Measurements from ENCODE around the gene CUBN. TPM values are rescaled to one million over a fixed set of nuclear protein-coding genes. Genes with fewer than 3 reads are reported as not detected.

The CUBN gene
- total and polyA plus RNA-seq, 7 donors, result 0.25 to 2.4 (median 1.1) TPM; not detected in 2

DNA sequence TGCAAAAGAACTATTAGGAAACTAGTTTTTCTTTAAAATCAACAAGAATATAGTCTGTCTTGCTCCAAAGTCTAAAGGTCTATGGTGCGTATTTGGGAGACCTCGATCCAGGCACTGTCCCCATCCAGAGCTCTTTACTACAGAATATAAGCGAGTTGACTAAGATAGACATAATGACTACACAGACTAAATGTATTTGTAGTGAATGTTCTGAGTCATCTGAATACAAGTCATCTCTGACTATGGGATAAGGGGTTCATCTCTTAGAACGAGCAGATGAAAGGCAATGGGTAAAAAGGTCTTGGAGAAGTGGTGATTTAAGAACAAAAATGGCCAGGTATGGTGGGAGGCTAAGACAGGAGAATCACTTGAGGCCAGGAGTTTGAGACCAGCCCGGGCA is 176.3 kb downstream of the CUBN start:
- H3K36me3 ChIP-seq, result no peaks in the 10 kb centered on the region
- H3K4me3 ChIP-seq, result no peak overlapping the region
- TF ChIP-seq POLR2A (IDR thresholded peaks at IDR 0.05), result no peak
- no peak for TF ChIP-seq EP300 (IDR thresholded peaks at IDR 0.05)
- TF ChIP-seq POLR2AphosphoS5 (IDR thresholded peaks at IDR 0.05), result no peak
- TF ChIP-seq, protein P1, sequence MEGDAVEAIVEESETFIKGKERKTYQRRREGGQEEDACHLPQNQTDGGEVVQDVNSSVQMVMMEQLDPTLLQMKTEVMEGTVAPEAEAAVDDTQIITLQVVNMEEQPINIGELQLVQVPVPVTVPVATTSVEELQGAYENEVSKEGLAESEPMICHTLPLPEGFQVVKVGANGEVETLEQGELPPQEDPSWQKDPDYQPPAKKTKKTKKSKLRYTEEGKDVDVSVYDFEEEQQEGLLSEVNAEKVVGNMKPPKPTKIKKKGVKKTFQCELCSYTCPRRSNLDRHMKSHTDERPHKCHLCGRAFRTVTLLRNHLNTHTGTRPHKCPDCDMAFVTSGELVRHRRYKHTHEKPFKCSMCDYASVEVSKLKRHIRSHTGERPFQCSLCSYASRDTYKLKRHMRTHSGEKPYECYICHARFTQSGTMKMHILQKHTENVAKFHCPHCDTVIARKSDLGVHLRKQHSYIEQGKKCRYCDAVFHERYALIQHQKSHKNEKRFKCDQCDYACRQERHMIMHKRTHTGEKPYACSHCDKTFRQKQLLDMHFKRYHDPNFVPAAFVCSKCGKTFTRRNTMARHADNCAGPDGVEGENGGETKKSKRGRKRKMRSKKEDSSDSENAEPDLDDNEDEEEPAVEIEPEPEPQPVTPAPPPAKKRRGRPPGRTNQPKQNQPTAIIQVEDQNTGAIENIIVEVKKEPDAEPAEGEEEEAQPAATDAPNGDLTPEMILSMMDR (IDR thresholded peaks at IDR 0.05), result no peak
- WGBS, 2 donors, result 92 to 93% methylated on average over 5 of the region's 5 CpGs
- H3K4me1 ChIP-seq, result peaks cover 0 to 7% (median 0%) of the 10 kb centered on the region in 4 donors
- intact Hi-C loops (cut with DNase I), result no loop called here
- no peaks in the 10 kb centered on the region for H3K27me3 ChIP-seq
- no peaks in the 10 kb centered on the region for H3K9me3 ChIP-seq
- DNase-seq, result no peak
- peak overlapping the region in 1 of 4 donors; percentile 10 for H3K27ac ChIP-seq

DNA sequence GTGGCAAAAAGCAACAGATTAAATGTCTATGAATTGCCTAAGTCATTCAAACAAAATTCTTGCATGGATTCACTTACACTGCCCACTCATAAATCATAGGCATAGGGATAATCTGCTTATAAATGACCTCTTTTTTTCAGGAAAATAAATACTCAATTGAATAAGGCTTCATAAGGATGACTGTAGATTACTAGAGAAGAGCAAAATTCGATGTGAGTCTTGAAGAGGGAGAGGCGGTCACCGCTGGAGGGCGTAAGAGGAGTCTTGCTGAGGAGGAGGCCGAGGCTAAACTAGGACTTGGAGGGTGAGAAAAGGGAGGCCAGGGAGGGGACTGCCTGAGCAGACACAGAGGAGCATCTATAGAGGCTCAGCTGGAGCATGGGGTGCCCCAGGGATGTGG is 177.0 kb downstream of the CUBN start:
- no peaks in the 10 kb centered on the region for H3K36me3 ChIP-seq
- H3K4me1 ChIP-seq, result peaks cover 0 to 7% (median 0%) of the 10 kb centered on the region in 4 donors
- WGBS, 2 donors, result 87 to 91% methylated on average over 5 of the region's 5 CpGs
- peak overlapping the region in 2 of 4 donors; percentile 2 to 10 for H3K27ac ChIP-seq
- intact Hi-C loops (cut with DNase I), result no loop called here
- H3K27me3 ChIP-seq, result no peaks in the 10 kb centered on the region
- TF ChIP-seq POLR2A (IDR thresholded peaks at IDR 0.05) (no peak), POLR2AphosphoS5 (IDR thresholded peaks at IDR 0.05) (no peak), EP300 (IDR thresholded peaks at IDR 0.05) (no peak)
- TF ChIP-seq, protein P1 (IDR thresholded peaks at IDR 0.05), result no peak
- H3K4me3 ChIP-seq, result no peak overlapping the region
- no peak for DNase-seq
- H3K9me3 ChIP-seq, result no peaks in the 10 kb centered on the region

DNA sequence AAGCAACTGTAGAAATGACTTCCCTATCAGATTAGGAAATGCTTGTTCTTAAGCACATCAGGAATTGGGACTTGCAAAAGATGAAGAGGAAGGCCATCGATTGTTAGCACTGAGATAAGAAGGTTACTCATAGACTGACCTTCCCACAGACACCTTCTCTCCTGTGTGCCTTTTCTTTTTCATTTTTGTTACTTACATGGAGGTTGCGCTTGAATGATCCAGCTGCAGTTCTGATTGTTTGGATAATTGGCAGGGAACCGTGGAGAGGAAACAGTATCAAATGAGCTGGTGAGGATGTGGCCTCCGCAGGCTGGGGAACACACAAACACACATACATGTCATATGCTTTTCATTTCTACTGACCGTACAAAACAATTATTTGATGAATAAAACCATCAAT is 177.5 kb downstream of the CUBN start:
- Histone ChIP-seq H3K36me3 (no peaks in the 10 kb centered on the region), H3K27me3 (no peaks in the 10 kb centered on the region), H3K9me3 (no peaks in the 10 kb centered on the region), H3K27ac (no peak overlapping the region), H3K4me1 (peaks cover 0 to 7% (median 0%) of the 10 kb centered on the region in 4 donors), H3K4me3 (no peak overlapping the region)
- intact Hi-C loops (cut with DNase I), result no loop called here
- WGBS, 2 donors, result 59 to 80% methylated on average over 5 of the region's 5 CpGs
- TF ChIP-seq POLR2A (IDR thresholded peaks at IDR 0.05) (no peak), POLR2AphosphoS5 (IDR thresholded peaks at IDR 0.05) (no peak), EP300 (IDR thresholded peaks at IDR 0.05) (no peak)
- TF ChIP-seq, protein P1 (IDR thresholded peaks at IDR 0.05), result no peak
- DNase-seq, result no peak

DNA sequence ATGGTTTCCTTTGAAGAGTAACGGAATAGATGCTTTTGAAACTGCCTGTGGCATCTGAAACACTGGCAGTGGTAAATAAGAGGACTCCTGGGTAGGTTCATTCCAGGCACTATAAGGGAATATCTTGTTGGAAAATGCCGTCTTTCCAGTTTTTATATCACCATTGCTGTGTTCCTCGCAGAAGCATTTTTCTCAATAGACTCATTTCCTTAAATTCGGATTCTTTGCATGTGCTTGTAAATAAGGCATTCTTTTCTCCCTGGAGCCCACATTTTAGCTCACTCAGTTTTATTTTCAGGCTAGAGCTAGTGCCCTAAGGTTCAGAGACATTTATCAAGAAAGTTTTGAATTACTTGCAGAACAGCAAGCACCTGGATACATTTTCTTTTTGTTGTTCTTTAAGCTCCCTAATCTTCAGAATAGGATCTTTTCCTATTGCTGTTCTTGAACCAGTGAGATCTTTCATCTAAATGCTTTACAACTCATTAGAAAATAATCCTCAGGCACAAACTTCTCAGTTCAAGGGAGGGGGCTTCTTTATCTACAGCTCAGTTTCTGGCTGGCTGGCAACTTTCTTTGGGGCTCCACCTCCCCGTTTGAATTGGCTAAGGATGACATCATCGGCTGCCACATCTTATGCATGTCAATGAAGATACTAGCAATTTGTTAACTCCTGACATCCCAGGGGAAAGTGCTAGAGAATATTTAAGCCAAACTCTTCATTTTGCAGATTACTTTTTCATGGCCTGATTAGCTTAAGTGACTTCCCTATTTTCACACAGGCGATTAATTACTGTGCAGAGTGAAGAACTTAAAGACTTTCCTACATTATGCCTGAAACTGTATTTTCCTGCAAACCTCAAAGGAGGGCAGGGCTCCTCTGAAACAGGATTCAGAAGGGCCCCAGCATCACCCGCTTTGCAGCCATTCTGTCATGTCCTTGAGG is 178.7 kb downstream of the CUBN start:
- DNase-seq, result no peak
- 51 to 56% methylated on average over 8 of the region's 8 CpGs for WGBS, 2 donors
- intact Hi-C loops (cut with DNase I), result no loop called here
- H3K4me1 ChIP-seq, result peaks cover 0 to 7% (median 0%) of the 10 kb centered on the region in 4 donors
- no peak for TF ChIP-seq POLR2A (IDR thresholded peaks at IDR 0.05)
- TF ChIP-seq EP300 (IDR thresholded peaks at IDR 0.05), result no peak
- TF ChIP-seq, protein P1 (IDR thresholded peaks at IDR 0.05), result no peak
- TF ChIP-seq POLR2AphosphoS5 (IDR thresholded peaks at IDR 0.05), result no peak
- no peak overlapping the region for H3K27ac ChIP-seq
- H3K27me3 ChIP-seq, result no peaks in the 10 kb centered on the region
- H3K9me3 ChIP-seq, result no peaks in the 10 kb centered on the region
- no peaks in the 10 kb centered on the region for H3K36me3 ChIP-seq
- no peak overlapping the region for H3K4me3 ChIP-seq
